SK-MEL-5 (cell line): ENCODE measurements around the gene SLC10A7. TPM values are rescaled to one million over a fixed set of nuclear protein-coding genes. Genes with fewer than 3 reads are reported as not detected.

Experiments
- DNase-seq: peaks from one replicate; pipeline ENCODE4 v3.0.0-alpha.2; 2016; ENCODE audit warnings: low read depth, low spot score
- in situ Hi-C: cut with HindIII; loops from 2 replicates; pipeline ENCODE4 v1.10.0; 2016; ENCODE audit warnings: low sequenced_read_pairs, high pct_unique_total_duplicates, low pct_unique_long_range_greater_than_20kb
- total RNA-seq: library from RNA; depleted of rRNA; stranded (reverse); fragments of >200 nt; shearing (Covaris generic); gene quantifications from 2 replicates; pipeline ENCODE4 v1.2.3, GENCODE V29; 2014

The SLC10A7 gene
- total RNA-seq, 1 experiment from 2014 or later = 5.4 TPM

DNA sequence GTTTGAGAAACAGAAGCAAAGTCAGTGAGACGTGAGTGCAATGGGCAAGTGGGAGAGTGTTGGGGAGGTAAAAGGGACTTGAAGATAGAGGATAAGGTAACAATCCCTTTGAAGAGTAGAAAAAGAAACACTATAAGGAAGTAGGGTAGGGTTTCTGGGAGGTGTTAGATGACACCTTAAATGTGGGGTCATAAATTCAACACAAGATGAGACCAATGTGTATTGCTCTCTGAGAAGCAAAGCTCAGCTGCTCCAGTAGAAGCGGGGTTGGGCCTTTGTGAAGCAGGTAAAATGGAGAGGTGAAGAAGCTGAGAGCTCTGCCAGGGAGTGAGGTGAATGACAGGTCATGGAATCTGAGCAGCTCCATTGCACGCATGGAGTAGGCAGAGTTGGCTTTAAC, 222.1 kb downstream of the SLC10A7 start:
- in situ Hi-C loops = no loop called here
- DNase-seq = no peak

DNA sequence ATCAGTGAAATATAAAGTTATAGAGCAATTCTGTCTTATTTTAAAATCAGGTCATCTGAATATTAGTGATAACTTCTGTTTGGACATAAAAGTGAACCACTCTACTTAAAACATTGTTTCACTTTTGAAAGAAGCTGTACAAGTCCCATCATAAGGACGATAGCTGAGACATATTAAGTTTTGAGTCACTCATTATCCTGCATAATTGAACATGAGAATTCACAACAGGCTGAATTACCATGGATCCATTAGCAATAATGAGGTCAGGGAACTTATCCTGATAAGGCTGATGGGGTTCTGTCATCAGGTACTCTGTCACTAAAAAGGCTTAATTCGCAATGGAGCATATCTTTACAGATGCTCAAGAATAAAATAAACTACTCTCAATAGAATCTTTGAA, 227.0 kb downstream of the SLC10A7 start:
- no peak for DNase-seq
- in situ Hi-C loops = no loop called here

DNA sequence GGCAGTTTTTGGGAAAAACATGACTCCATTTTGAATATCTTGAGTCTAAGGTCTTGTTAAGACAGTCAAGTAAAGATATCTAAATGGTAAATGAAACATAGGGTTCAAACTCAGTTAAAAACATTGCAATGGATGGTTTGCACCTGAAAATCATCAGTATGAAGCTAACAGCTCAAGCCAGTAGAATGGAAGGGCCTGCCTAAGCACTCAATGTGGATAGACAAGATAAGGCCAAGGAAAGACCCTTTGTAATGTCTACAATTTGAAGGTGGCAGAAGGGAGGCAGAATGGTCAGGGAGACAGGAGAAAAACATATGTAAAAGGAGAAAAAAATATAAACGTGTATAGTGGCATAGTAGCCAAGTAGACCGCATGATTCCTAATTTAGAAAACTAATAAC, 229.2 kb downstream of the SLC10A7 start:
- DNase-seq = no peak
- in situ Hi-C loops = no loop called here

DNA sequence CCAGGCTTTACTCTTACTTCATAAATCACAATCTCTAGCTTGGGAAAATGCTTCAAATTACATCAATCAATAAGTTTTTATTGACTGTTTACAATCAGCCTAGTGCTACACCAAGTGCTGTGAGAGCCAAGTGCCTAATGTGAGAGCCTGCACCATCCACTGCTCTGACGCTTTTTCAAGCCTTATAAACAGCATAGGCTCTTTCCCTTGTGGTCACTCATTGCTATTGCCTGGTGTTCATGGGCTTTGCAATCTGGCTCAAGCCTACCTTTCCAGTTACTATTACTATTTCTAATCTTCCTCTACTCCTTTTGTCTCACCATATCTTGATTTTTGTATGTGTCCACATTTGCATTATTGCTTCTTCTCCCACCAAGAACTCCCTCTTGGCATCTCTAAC, 230.4 kb downstream of the SLC10A7 start:
- in situ Hi-C loops = no loop called here
- no peak for DNase-seq

DNA sequence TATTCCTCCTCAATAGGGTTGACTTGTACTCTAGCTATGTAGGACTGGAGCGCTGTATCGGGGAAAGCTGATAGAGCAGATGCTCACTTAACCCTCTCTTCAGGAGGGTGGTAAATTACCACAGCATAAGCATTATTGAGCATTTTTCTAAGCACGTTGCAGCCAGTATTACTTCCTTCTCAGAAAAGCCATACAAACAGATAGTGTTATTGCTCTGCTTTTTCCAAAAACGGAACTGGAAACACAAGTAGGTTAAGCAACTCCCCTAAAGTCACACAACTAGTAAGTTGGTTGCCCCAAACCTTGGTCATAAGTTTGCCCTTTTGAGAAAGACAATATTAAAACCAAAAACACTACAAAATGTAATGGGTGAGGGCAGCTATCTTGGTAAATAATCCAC, 233.5 kb downstream of the SLC10A7 start:
- DNase-seq = no peak
- in situ Hi-C loops = no loop called here

DNA sequence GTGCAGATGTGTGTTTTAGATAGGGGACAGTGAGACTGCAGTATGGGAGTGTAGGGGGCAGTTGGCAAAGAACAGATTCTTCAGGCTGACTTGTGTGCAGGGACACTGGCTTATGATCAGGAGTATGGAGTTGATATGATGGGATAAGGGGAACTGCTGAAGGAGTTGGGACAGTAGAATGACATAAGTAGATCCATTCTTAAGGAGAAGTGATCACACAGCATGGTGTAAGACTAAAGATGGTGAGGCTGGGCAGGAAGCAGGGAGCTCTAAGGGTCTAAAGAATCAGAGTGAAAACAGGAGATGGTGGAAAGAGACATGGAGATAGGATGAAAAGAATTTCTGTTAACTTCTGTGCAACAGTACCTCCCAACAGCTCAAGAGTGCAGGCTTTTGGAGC, 236.7 kb downstream of the SLC10A7 start:
- in situ Hi-C loops = no loop called here
- DNase-seq = no peak

DNA sequence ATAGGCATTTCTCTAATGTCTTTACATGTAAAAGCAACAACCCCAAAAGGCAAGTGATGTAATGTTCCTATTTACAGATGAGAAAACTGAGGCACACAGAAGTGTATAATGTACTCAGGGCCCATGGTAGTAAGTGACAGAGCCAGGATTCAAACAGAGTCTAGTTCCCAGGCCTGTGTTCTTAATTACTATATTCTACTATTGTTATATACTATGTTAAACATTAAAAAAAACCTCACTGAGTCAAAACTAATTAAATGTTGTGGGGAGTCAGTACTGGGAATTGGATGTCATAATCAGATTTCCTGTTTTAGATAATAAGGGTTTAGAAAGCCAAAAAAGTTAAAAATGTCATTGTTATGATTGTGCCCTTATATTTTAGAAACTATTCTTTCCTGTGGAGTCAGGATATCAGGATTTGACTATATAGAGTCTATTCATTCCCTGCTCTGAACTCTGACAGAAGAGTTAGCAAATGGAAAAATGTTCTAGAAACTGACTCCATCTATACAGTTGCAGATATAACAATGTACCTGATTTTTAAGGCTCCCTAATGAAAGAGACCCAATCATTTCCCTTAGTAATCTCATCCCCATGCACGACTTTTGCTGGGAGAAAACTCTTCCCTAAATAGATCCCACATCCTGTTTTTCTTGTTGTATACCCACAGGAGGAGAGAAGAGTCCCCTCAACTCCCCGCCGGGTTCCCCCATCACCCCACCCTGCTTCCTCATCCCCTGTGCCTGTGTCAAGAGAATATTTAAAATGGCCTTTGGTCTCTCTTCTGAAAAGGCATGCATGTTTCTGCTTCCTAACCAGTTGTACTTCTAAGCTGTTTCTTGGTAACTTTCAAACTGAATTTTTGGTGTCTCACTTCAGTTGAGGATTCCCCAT, 237.7 kb downstream of the SLC10A7 start:
- in situ Hi-C loops = no loop called here
- DNase-seq = no peak

DNA sequence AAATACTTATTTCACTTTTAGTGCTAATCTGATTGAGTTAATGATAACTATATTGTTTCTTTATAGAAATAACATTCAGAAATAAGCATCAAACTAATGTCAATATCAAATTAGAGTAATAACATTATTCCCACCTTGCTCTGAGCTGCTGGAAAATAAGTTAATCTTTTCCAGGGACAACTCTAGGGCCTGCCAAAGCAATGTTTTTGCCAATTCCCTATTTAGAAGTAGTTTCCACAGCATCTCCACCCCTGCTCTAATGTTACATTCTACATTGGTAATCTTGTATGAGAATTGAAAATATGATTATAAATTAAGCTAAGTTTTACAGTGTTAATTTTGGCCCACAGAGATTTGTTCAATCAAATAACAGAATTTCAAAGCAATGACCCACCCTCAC, 239.1 kb downstream of the SLC10A7 start:
- in situ Hi-C loops = no loop called here
- no peak for DNase-seq

DNA sequence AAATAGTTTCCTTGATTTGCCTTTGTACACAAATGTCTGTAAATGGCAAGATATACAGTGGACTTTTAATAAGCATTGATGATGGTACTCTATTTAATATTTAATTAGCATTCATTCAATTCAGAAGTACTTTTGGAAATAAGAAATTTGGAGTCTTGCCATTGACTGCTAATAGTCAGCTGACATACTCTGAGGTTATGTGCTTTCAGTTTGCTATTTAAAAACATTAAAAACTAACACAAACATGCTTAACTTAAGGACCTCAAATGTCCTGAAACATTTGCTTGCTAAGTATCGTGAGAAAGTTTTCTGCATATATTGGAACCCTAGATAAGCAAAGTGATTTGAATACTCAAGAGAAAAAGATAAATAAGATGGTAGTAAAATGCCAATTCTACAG, 242.8 kb downstream of the SLC10A7 start:
- in situ Hi-C loops = no loop called here
- no peak for DNase-seq

DNA sequence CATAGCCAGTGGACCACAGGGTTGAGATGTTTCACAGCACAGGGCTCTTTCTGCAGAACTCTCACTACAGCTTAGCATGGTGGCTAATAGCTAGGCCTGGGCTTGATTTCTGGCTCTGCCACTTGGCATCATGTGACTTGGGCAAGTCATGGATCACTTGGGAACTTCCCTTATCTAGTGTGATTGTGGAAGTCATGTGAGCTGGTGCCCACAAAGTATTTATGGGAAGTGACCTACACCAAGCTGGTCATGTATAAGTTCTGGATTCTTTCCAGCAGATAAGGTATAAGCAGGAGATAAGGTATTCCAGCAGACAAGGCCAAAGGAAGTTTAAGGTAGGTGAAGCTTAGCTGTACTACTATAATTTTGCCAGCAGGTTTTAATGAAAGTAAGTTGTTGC, 246.4 kb downstream of the SLC10A7 start:
- no peak for DNase-seq
- in situ Hi-C loops = no loop called here

DNA sequence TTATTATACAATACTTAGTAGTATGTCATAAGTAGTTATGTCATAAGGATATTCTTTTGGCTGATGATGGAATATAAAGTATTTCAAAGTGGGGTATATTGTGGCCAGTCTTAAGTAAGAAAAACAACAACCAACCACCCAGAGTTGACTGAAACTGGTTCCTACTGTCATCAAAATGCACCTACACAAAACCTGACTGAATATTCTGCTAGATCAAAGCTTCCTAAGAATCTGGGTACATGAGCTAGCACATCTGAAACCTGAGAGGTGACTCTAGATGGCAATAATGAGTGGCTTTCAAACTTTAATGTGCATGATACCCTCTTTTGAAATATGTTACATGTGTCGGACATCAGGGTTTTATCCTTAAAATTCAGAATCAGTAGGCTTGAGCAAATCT, 247.0 kb downstream of the SLC10A7 start:
- DNase-seq = no peak
- in situ Hi-C loops = no loop called here

DNA sequence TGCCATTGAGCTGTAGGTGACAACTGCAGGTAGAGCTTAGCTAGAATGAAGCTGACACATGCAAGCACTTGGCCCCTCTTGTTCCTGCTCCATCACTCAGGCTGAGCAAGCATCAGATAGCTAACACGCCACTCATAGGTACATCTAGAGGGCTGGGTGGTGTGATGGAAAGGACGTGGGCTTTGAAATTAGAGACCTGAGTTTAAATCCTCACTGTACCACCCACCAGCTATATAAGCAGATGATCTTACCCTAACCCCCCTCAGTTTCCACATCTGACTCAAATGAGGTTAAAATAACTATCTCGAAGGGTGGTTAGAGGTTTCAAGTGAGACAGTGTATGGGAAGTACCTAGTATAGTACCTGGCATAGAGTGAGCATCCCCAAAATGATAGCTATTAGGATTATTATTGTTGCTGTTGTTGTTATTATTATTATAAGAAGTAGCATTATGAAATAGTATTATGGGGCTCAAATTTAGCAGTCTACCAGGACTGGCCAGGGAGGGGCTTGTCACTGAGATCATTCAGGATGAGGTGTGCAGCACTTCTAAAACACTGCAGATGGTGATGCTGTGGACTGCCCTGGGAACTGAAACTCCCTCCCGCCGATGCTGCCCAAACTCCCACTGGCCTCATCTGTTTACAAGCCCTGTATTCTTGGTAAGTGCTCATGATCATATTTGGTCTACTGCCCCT, 248.4 kb downstream of the SLC10A7 start:
- DNase-seq = no peak
- in situ Hi-C loops = no loop called here

DNA sequence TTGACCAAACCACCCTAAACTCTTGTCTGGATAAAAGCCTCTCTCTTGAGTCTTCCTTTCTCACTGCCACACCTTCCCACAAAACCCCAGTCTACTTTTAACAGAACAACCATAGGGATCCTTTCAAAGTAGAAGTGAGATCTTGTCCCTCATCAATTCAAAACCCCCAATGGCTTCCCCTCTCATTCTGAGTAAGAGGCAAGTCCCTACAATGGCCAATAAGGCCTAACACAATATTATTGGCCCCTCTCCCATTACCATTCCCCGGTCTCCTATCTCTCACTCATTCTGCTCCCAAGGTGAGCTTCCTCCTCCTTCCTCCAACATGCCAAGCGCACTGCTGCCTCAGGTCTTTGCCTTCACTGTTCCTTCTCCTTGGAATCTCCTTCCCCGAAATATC, 250.3 kb downstream of the SLC10A7 start:
- no peak for DNase-seq
- in situ Hi-C loops = no loop called here

DNA sequence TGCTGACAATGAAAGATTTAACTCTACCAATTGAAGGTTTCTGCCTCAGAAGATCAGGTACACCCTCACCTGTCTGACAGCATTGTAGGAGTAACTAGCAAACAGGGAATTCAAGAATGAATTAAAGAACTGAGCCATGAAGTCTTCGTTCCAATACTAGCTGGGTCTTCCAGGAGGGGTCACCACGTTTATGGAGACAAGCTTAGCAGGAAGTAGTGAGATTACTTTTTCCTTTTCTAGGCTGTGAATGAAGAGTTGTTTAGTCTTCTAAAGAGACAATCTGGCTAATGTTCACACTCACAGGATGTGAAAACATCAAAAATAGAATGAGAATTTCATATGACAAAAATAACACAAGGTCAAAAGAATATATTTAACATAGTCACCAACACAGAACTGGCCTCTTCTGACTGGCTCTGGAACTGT, 252.5 kb downstream of the SLC10A7 start:
- DNase-seq = no peak
- in situ Hi-C loops = no loop called here

DNA sequence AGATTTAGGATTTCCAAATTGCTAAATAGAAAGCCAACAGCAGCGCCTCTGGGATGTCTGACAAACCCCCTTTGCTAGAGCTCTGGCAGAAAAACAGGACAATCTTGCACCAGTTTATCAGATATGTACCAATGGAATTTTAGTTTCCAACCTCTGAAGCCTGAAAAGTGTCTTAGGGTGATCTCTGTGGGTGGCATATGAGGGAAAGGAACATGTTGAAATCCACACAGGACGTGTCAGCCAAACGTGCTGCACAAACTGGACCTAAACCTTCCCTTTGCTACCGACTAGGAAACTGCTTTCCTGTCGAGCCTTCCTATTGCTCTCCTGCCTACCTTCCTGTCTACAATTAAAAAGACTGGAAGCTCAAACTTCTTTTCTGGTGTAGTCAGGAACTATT, 253.9 kb downstream of the SLC10A7 start:
- no peak for DNase-seq
- in situ Hi-C loops = no loop called here

DNA sequence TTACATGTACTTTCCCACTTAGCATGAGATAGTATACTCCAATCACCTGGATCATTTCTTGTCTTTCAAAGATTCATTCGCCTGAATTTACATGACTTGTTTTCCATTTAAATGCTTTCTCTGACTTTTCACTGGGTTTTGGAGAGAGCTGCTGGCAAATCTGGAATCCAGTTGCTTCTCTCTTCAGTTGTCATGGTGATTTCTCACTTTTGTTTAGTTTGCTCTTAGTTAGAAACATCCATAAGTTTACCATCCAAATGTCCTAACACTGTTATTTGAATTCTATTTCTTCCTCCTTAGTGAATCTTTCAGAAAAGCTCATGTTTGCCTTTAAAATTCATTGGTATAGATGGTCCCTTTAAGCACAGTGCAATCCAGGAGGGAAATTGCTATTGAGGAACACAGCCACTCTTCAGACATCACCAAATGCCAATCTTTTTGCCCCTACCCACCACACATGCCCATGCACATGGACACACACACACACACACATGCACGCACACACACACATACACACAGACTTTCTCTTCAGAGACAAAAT, 255.7 kb downstream of the SLC10A7 start:
- in situ Hi-C loops = no loop called here
- no peak for DNase-seq

DNA sequence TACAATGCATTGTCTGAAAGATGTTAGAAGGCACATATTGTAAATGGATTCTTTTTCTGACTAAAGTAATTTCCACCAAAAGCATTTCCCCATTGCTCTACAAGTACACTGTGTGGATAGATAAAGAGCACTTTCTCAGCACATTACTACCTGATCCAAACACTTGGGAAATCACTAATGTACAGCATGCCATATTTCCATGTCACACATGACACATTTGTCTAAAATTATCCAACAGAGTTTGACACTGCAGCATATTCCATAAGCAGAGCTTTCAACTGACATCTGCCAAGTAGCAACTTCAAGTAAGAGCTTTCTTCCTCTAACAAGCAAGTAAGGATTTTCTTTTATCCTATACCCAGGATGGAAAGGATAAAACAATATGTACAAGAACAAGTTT, 257.9 kb downstream of the SLC10A7 start:
- in situ Hi-C loops = no loop called here
- no peak for DNase-seq

DNA sequence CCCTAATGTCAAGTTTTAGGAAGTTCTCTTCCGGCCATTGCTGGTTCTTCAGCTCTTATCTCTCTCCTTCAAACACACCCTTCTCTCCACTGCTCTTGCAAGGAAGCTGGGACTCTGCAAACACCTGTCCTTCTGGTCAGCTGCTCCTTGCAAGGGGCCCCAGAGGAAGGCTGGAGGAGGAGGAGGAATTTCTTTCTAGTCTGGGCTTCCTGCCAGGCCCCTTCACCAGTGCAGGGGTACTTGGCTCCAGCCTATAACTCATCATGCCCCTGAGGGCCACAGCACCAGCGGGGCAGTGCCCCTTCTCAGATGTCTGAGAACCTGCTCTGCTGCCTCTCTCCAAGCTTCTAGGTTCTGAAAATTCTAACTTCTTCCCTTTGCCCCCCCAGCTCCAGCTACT, 260.7 kb downstream of the SLC10A7 start:
- in situ Hi-C loops = no loop called here
- DNase-seq = no peak

DNA sequence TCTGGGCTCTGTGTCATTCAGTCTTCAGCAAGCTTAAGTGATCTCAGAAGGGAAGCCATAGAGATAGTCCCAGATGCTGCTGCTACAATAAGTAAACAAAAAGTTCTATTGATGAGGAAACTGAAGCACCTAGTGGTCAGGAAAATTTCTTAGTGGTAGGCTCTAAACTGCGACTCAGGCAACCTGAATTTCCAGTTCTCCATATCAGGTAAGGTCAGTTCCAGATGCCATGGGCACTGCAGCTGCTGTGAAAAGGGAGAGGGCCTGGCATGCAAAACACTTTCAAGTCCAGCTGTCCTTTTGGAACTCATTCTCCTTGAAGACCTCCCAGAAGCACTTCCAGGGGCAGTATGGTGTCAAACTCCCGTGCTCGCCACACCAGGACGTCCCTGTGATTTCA, 261.2 kb downstream of the SLC10A7 start:
- DNase-seq = no peak
- in situ Hi-C loops = no loop called here
